GM20000 (cell line): ENCODE results near the gene ZER1.

Source experiments
- DNase-seq: peaks from one replicate; pipeline ENCODE4 v3.0.0; 2012; ENCODE audit warnings: low spot score
- CTCF ChIP-seq: IDR thresholded peaks from 2 replicates; pipeline ENCODE4 v1.5.1; 2012; ENCODE audit warnings: mild to moderate bottlenecking, control low read depth; ENCODE audit errors: extremely low read depth, missing control alignments

ZER1 gene

GRCh38 chr9:128757602-128758001 lies 14.1 kb downstream of the ZER1 start:
- no peak for DNase-seq
- no peak for TF ChIP-seq CTCF

GRCh38 chr9:128753627-128754026 lies 18.1 kb downstream of the ZER1 start:
- no peak for TF ChIP-seq CTCF
- DNase-seq: no peak

- no peak for TF ChIP-seq CTCF
- no peak for DNase-seq
Measured at GRCh38 chr9:128750926-128751595, 20.7 kb downstream of the ZER1 start.

- no peak for TF ChIP-seq CTCF
Measured at GRCh38 chr9:128747241-128747640, 24.5 kb downstream of the ZER1 start.

GRCh38 chr9:128743421-128743820 lies 28.3 kb downstream of the ZER1 start:
- no peak for TF ChIP-seq CTCF
- no peak for DNase-seq

More at GRCh38 chr9:128747241-128747640, 24.5 kb downstream of the ZER1 start:
- no peak for DNase-seq

DNA sequence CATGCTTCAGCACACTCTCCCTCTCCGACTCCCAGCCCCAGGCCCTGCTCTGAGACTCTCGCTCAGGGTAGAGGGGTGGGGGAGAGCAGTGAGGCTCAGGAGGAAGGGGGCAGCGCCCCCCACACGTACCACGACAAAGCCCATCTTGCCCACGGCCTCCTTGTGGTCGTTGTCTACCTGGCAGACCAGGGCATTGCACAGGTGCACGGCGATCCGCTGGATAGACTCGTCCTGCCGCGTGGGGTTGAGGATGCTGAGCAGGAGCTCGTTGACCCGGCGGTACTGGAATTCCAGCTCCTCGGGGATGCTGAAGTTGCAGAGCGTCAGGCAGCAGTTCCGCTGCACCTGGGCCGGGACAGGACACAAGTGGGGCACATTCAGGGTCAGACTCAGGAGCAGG lies 29.3 kb downstream of the ZER1 start:
- TF ChIP-seq CTCF: no peak
- no peak for DNase-seq

DNA sequence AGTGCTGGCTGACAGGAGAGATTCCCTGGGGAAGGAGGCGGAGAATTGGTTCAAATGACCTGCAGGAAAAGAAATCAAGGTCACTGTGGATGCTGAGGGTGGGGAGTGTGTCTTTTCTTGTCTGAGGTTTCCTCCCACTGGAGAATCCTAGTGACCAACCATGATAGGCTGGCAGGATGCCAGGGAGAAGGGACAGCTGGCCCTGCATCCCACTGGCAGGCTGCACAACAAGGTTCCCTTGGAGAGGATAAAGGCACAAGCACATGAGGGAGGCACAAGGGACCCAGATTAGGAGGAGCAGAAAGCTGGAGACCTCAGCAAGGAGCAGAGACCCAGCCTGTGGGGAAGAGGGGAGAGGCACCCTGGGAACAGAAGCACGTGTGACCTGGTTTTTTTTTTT lies 36.4 kb downstream of the ZER1 start:
- no peak for DNase-seq
- no peak for TF ChIP-seq CTCF
